Measurements from ENCODE around the gene CAMTA1.

The CAMTA1 gene

GRCh38 chr1:7250597-7251453 lies 465.6 kb downstream of the CAMTA1 start:
- DNase-seq: no peak

- DNase-seq: no peak
Measured at GRCh38 chr1:7251454-7251800, 466.2 kb downstream of the CAMTA1 start.

GRCh38 chr1:7252411-7253117 lies 467.3 kb downstream of the CAMTA1 start:
- no peak for DNase-seq

DNA sequence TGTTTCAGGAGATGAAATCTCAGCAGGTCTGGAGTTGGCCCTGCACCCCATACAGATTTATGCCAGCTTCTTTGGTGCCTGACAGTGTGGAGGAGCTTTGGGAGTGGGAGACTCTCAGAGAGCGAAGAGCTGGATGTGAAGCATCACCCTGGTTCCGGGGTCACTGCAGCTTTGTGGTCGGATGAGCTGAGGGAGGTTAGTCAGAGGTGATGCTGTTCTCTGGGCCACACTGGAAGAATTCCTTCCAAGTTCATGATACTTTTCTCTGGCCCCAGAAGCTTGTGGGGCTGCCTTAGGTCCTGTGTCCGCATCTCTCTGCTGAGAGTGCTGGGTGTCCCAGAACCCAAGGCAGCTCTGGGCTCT lies 467.8 kb downstream of the CAMTA1 start:
- DNase-seq: no peak

DNA sequence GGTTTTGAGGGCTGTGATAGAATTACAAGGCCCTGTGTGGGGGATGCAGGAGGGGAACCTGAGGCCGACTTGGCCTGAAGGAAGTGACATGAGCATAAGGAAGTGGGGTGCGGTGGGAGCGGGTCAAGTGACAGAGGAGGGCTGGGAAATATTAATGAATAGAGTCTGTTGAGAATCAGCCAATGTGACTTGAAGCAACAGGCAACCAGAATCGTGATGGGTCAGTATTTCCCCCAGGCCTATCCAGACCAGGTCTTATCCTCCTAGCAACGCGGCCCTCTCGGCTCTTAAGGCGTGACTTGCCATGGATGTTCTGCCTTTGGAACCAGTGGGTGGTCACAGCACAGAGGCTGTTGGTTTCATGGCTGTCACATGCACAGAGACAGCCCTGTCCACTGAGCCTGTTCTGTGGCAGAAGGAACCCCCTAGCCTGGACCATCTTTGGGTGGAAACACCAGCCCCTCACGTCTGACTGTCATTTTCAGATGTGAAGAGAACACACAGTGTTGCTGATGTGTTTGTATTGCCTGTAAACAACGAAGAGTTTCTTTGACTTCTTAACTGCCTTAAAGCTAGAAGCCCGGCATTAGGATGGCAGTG lies 468.8 kb downstream of the CAMTA1 start:
- DNase-seq: no peak

- DNase-seq: no peak
Measured at GRCh38 chr1:7255303-7256058, 470.2 kb downstream of the CAMTA1 start.

GRCh38 chr1:7256526-7256925 lies 471.3 kb downstream of the CAMTA1 start:
- no peak for DNase-seq

- no peak for DNase-seq
Measured at GRCh38 chr1:7257225-7257624, 472.0 kb downstream of the CAMTA1 start.

DNA sequence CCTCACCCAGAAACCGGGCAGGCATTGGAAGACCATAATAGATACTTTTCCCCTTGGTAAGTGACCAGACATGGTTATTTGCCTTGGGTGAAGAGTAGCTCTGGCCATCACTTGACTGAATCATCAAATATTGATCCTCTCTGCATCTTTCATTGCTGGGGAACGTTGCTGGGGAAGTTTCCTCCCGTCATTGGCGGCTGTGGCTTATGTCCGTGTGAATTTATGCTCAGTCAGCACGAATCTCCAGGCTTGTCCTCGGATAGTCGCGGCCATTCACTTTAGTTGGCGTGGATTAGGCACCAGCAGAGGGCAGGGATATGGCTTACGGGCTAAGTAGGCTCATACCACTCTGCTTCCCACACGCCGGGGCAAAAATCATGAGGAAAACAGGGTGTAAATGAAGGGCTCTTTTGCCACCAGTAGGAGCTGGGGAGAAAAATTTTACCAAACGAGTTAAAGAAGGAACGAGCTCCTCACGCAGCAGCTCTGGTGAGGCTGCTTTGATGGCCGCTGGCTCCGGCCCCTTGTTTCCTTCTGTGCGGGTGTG lies 473.4 kb downstream of the CAMTA1 start:
- DNase-seq: no peak

- no peak for DNase-seq
Measured at GRCh38 chr1:7259955-7260354, 474.7 kb downstream of the CAMTA1 start.

DNA sequence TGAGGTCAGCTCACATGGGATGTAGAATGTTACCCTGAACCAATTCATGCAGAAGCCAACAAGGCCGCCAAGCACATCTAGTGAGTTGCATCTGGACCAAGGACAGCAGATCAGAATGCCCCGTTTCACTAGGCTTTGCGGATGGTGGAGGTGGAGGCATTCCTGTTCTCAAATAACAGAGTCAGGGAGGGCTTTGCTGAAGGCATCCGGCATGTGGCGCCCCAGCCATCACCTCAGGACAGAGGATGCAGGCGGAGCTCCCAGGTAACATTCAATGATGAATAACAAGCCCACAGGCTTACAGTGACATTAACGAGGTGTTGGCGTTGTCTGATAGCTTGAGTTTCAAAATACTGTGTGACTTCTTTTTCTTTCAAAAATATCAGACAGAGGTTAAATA lies 476.2 kb downstream of the CAMTA1 start:
- DNase-seq: no peak

GRCh38 chr1:7262611-7263010 lies 477.4 kb downstream of the CAMTA1 start:
- no peak for DNase-seq

DNA sequence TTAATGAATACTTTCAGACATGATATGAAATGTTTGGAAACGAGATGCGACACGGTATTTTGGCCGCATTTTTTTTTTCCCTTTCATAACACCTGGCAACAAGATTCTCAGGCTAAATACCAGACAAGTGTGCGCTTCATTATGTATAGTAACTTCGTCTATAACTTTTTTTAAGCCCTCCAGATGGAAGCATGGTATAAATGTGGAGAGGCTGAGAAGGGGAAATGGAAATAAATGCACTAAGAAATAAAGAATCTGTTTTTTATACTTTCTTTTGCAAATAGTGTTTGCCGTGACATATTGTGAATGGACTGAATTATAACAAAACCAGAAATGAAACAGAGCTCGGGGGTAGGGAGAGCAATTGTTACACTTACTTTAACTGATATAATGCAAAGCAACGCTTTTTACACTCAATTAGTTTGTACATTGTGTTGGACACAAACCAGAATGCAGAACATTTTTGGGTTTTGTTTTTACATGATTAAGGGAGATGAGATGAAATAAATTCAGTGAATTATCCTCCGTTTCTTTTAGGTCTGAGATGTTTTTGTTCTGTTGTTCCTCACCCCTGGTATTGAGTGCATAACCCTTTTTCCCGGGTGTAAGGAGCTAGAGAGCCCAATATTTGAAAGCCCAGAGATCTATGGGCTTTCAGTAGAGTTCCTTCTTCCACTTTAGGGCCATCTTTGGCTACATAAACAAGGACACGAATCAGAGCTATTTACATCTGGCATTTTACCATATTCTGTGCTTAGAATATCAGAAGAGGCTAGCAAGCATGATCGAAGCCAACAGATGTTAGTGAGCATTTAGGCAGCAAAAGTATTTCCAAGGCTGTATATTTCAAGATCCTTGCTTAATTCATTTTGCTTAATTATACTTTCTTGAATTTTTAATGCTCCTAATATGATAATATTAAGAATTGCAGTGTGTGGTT lies 478.0 kb downstream of the CAMTA1 start:
- no peak for DNase-seq

DNA sequence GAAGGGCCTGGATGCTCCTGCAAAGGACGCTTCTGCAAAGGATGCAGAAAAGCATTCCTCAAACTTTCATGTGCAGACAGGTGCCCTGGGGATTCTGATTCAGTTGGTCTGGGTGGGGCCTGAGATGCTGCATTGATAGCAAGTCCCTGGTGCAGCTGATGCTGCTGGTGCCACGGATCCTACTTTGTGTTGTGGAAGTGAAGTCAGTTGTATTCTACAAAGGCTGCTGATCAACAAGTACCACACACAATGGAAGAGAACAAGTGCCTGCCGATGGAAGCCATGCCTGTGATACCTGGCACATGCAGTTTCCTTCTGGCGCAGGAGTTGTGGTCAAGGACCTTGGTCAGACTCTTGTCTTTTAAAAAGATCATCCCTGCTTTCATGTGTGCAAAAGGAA lies 478.8 kb downstream of the CAMTA1 start:
- DNase-seq: no peak

GRCh38 chr1:7265771-7266371 lies 480.6 kb downstream of the CAMTA1 start:
- no peak for DNase-seq

GRCh38 chr1:7266561-7266960 lies 481.3 kb downstream of the CAMTA1 start:
- no peak for DNase-seq

DNA sequence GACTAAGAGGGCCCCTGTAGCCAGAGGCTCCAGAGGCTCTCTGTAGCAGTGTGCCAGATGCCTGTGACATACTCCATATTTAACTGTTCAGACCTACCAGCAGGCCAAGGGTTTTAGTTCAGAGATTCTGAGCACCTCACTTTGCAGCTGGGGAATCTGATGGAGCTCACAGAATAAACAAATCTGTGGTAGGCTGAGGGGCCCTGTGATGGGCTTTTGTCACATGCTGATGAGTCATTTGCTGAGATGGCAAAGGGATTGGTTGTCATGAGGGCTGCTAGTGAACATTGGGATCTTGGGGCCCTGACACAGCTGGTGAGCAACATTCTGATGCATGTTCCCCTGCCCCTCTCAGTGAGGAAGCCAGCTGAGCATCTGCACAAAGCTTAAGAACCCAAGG lies 482.2 kb downstream of the CAMTA1 start:
- no peak for DNase-seq

- no peak for DNase-seq
Measured at GRCh38 chr1:7268983-7269382, 483.7 kb downstream of the CAMTA1 start.

DNA sequence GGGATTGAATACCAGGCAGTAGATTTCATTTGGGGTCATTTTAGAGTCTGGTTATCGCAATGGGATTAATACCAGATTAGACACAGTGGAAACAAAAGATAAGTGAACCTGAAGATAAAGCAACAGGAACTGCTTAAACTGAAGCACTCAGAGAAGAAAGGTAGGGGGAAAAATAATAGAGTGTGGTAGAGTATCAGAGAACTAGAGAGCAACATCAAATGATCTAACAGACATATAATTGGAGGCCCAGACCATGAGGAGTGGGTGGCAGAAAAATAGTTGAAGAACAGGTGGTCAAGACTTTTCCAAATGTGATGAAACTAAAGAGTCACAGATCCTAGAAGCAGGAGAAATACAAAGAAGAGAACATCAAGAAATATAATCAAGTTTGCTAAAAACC lies 484.3 kb downstream of the CAMTA1 start:
- no peak for DNase-seq

GRCh38 chr1:7274256-7274655 lies 489.0 kb downstream of the CAMTA1 start:
- no peak for DNase-seq

- DNase-seq: no peak
Measured at GRCh38 chr1:7278045-7278444, 492.8 kb downstream of the CAMTA1 start.
